Stimulated activated CD4-positive, alpha-beta T cell treated with anti-CD3 and anti-CD28 coated beads, TNF-alpha, amount 100 ng/mL, for 24 hours (primary cell): ENCODE measurements around the gene SPRED1.
A peak's percentile ranks its signal among the peaks of the same experiment; 100 is the strongest.

Source experiments
- DNase-seq, 3 experiments: peaks; one replicate each; pipeline ENCODE4 v3.0.0-alpha.2; 2020; ENCODE audit warnings: low read depth in 3 of 3

The SPRED1 gene

DNA sequence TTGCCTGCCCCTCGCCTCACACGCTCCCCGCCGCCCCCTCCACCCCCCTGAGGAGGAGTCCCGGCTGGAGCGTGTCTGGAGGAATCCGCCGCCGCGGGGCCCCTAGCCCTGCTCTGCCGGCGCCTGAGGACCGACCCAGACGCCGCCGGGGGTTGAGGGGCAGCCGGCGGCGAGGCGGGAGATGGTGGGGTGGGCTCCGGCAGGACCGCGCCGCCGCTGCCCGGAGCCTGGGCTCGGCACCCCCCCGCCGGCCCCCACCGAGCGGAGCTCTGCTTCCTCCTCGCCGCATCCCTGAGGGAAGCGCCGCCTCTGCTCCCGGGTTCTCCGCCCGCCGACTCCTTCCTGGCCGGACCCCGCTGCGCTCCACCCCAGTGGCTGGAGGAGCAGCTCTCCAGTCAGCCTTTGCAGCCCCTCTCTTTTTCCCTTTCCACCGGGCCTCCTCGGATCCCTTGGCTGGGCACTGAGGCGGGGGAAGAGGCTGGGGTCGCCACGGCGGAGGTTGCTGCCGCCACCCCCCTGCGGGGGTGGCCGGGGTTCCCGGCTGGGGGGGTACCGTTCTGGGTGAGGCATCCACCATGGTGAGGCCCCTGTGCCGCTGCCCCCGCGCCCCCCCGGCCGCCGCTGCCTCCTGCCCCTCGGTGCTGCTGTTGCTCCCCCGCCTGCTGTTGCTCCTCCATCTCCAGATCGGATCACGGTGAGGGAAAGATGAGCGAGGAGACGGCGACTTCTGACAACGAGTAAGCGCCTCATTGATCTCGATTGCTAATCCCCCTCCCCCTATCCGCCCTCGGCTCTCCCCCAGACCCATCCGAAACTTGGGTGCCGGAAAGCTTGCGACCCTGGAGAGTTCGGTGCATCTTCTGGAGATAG is at the start of gene SPRED1:
SPRED1 (plus strand) TSS at position 356 of the 870 bp plus-strand sequence; CDS start at position 706, 350 bp downstream.
- peak in 2 of 3 experiments; percentile 2 to 8 for DNase-seq

- no peak for DNase-seq
Observed at GRCh38 chr15:38205526-38206272, 46.9 kb upstream of the SPRED1 start.

DNA sequence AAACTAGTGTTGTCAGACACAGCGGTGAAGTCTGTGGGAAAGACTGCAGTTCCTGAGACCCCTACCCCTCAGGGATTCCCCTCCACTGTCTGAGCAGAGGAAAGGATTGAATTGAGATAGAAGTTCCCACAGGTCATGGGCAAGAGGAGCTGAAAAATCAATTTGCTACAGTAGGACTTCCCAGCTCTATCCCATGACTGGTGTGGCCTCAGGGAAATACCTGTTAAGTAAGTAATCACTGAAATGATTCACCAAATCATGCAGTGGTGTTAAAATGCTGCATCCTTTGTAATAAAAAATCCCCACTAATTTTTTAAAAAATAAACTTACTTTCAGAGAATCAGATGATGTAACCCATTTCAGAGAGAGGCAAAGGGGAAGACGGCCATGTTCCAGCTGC is 45.0 kb upstream of the SPRED1 start:
- DNase-seq = no peak

DNA sequence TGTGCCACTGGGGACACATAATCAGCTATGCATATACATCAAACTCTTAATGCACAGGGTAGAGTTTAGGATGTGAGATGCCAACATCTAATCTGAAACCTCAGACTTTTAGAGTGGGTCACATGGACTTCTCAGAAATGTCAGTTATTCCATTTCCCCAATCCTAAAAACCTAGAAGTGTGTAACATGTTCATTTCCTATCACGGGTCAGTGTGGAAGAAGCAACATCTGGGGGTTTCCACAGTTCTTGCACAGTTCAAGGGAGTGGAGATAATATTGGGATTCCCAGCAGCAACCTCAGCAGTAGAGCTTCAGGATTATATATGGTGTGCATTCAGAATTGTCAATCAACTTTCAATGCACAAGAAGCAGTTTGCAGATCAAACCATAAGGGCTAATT is 44.4 kb upstream of the SPRED1 start:
- DNase-seq = no peak

GRCh38 chr15:38208779-38209178 is 43.9 kb upstream of the SPRED1 start:
- DNase-seq = no peak

- DNase-seq = no peak
Observed at GRCh38 chr15:38211249-38211648, 41.4 kb upstream of the SPRED1 start.

GRCh38 chr15:38211811-38212210 is 40.8 kb upstream of the SPRED1 start:
- DNase-seq = no peak

DNA sequence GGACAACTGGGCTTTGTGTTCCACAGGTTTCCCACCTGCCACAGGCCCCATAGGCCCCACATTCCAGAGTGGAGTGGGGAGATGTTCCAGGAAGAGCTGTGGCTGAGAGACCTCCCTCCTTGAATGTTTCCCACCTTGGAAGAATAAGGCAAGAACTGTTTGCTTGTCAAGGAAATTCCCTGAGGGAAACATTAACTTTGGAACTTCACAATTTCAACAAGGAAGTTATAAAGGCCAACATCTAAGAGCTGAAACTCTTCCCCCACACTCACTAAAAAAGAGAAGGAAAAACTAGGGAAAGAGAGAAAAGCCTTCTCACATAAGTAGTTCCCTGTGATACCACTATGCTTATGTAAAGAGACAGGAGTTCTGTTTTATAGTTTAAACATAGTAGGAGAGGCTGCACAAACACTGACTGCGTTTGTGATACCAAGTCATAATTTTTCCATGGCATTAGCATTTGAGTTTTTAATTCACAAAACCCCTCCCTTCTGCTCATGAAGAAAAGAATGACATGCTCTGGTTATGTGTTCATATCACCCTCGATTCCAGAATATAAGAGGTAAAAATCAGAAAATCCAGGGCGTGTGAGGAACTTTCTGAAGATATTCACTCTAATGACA is 39.8 kb upstream of the SPRED1 start:
- DNase-seq = no peak

GRCh38 chr15:38213356-38213755 is 39.3 kb upstream of the SPRED1 start:
- no peak for DNase-seq

DNA sequence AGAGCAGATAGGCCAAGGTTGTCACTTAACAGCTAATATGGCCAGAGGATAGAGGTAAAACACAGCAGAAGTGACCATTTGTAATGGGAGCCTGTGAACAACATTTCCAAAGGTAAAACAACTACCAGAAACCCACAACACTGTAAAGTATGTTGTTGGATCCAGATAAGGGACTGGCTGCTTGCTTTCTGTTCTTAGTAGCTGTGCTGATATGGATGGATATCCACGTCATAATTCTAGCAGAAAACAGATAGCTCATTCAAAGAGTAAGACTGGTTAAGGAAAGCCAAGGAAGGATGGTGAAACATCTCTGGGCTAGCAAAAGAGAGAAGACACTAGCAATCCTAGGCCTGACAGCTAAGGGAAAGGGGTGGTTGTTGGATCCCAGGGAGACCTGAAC is 36.9 kb upstream of the SPRED1 start:
- DNase-seq = no peak

DNA sequence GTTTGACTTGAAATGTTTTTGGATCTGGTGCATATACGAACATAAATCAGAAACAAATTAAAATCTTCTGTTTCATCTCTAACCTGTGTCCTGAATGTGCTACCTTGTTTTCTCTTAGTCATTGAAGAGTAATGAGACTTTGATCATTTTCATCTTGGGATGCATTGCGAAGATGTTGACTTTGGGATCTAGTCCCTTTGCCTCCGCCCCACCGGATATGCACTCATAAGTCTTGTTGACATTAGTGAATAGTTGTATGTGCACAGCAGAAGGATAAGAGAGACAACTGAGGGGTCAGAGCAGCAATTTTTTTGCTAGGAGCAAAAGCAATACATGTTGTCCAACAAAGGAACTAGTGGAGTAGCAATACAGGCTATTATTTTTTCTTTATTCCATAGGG is 35.9 kb upstream of the SPRED1 start:
- DNase-seq = no peak

GRCh38 chr15:38217191-38217595 is 35.4 kb upstream of the SPRED1 start:
- DNase-seq = no peak

- DNase-seq = no peak
Observed at GRCh38 chr15:38217788-38218609, 34.6 kb upstream of the SPRED1 start.

DNA sequence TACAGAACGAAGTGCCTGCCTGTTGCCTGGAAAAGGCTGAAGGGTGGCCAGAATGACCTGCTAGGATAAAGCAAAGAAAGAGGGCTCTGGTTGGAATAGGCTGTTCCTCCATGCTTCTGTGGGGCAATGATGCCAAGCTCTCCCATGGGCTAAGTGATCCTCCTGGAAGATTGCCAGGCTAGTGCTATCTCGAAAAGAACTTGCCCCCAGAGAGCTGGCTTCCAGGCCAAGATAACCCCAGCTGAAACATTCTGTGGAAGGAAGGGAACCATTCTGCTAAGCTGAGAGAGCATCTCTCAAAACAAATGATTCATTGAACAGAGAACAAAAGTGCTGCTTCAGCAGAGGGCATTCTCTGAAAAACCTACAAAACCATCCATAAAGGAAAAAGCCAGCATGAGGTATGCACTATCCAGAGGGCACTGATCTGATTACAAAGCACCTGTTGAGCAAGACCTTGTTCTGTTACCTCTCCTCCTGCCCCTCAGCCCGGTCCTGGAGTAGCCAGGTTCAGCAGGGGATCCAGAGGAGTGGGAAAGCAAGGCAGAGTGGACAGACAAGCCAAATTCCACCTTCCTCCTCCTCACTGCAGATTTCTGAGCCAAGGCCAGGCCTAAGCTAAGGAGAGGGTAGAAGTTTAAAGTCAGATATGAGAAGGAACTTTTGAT is 31.9 kb upstream of the SPRED1 start:
- no peak for DNase-seq

GRCh38 chr15:38224486-38224885 is 28.1 kb upstream of the SPRED1 start:
- DNase-seq = no peak

- no peak for DNase-seq
Observed at GRCh38 chr15:38225381-38225780, 27.3 kb upstream of the SPRED1 start.

- DNase-seq = no peak
Observed at GRCh38 chr15:38226608-38227266, 25.9 kb upstream of the SPRED1 start.

- no peak for DNase-seq
Observed at GRCh38 chr15:38227941-38228340, 24.7 kb upstream of the SPRED1 start.

DNA sequence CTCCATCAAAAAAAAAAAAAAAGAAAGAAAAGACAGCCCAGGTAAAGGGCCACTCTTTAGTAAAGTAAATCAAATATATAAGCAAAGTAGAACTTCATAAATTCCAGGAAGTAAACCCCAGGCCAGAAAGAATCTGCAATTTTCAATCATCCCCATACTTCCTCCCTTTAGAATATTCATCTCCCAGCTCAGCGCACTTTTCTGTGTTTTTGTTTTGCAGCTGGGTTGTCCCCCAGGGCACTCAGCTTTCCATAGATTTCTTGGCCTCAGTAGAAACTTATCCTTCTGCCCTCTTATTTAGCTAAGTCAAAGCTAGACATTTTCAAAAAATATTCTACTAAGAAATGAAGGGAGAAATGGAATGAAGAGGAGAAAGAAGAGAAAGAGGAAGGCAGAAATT is 24.0 kb upstream of the SPRED1 start:
- DNase-seq = no peak

- DNase-seq = no peak
Observed at GRCh38 chr15:38229705-38230310, 22.8 kb upstream of the SPRED1 start.
